ENCODE measurements around the gene DPM2.

Gene DPM2

GRCh38 chr9:127916720-127917581, 20.7 kb downstream of the DPM2 start, which contains the start of gene ST6GALNAC4:
TSS of gene ST6GALNAC4 (minus strand) at chr9:127917041. CDS start at chr9:127916419, 622 bp downstream.
- H3K9ac ChIP-seq (ENCODE audit: low read length): peak within 1 kb of the TSS; percentile 84
- no peaks in the 10 kb centered on the region for H3K27me3 ChIP-seq (ENCODE audit: low read length)
- H3K27ac ChIP-seq (ENCODE audit: low read depth, low read length): peak within 1 kb of the TSS; percentile 80
- peak within 1 kb of the TSS; percentile 66 for H2AFZ ChIP-seq (ENCODE audit: low read depth, low read length, severe bottlenecking)
- H3K4me3 ChIP-seq (ENCODE audit: insufficient read depth, low read length, poor library complexity, severe bottlenecking): peak within 1 kb of the TSS; percentile 65
- H4K20me1 ChIP-seq (ENCODE audit: low read depth, low read length): no peaks in the 10 kb centered on the region
- TF ChIP-seq, protein P1, sequence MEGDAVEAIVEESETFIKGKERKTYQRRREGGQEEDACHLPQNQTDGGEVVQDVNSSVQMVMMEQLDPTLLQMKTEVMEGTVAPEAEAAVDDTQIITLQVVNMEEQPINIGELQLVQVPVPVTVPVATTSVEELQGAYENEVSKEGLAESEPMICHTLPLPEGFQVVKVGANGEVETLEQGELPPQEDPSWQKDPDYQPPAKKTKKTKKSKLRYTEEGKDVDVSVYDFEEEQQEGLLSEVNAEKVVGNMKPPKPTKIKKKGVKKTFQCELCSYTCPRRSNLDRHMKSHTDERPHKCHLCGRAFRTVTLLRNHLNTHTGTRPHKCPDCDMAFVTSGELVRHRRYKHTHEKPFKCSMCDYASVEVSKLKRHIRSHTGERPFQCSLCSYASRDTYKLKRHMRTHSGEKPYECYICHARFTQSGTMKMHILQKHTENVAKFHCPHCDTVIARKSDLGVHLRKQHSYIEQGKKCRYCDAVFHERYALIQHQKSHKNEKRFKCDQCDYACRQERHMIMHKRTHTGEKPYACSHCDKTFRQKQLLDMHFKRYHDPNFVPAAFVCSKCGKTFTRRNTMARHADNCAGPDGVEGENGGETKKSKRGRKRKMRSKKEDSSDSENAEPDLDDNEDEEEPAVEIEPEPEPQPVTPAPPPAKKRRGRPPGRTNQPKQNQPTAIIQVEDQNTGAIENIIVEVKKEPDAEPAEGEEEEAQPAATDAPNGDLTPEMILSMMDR (IDR thresholded peaks at IDR 0.05; ENCODE audit: insufficient read depth, low read length, poor library complexity, severe bottlenecking): no peak
- TF ChIP-seq EZH2phosphoT487 (conservative IDR thresholded peaks at IDR 0.05; ENCODE audit: low read length): no peak
- H3K9me3 ChIP-seq (ENCODE audit: insufficient read depth, low read length): no peaks in the 10 kb centered on the region
- peak within 1 kb of the TSS; percentile 87 for H3K4me2 ChIP-seq (ENCODE audit: low read depth, low read length, poor library complexity, severe bottlenecking)
- no peaks in the 10 kb centered on the region for H3K79me2 ChIP-seq (ENCODE audit: insufficient read depth, low read length)
- no peaks in the 10 kb centered on the region for H3K36me3 ChIP-seq (ENCODE audit: low read length)
- H3F3A ChIP-seq (ENCODE audit: insufficient read depth): peaks cover 19% of the 10 kb centered on the region
- H3K9me2 ChIP-seq (replicated peaks; ENCODE audit: insufficient read depth, low read length): no peaks in the 10 kb centered on the region

DNA sequence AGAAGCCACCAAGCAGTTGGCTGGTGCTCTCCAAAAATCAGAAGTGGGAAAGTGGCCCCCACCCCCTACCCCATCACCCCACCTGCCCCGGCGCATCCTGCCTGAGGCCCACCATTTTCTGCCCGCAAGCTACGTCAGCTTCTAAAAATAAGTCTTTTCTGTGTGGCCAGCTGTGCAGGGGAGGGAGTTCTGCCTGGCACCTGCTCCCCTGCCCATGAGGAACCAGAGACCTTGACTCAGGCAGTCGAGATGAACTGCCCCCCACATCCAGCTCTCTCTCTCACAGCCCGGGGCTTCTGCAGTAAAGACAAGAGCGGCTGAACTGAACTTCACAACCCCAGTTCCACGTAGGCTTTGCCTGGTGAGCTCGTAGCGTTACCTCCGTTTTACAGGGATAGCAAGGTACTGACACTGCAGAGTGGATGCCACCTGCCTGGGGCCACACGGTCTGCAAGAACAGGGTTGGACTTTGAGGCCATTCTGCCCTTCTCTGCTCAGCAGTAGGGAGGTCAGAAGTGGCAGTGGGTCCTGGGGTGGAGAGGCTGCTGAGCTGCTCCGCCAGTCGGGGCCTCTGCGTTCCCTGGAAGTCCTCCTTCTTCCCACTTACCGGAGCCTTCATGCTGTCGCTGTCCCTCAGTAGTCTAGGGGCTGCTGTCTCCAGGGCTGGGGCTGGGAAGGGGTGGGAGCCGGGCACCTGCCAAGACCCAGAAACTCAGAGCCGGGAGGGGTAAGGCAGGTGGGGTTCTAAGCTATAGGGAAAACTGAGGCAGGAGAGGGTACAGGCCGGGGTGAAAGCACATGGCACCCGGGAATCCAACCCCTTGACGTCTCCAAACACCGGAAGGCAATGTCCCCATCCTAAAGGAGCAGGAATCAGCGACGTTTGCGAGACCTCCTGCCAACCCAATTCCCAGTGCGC, 21.6 kb downstream of the DPM2 start:
- Histone ChIP-seq H3F3A (ENCODE audit: insufficient read depth) (peaks cover 19% of the 10 kb centered on the region), H3K9me3 (ENCODE audit: insufficient read depth, low read length) (no peaks in the 10 kb centered on the region), H3K4me2 (ENCODE audit: low read depth, low read length, poor library complexity, severe bottlenecking) (peak overlapping the region; percentile 87), H3K79me2 (ENCODE audit: insufficient read depth, low read length) (no peaks in the 10 kb centered on the region), H3K9ac (ENCODE audit: low read length) (peak overlapping the region; percentile 84), H3K27me3 (ENCODE audit: low read length) (no peaks in the 10 kb centered on the region), H3K27ac (ENCODE audit: low read depth, low read length) (peak overlapping the region; percentile 80), H4K20me1 (ENCODE audit: low read depth, low read length) (no peaks in the 10 kb centered on the region), H3K9me2 (replicated peaks; ENCODE audit: insufficient read depth, low read length) (no peaks in the 10 kb centered on the region), H3K36me3 (ENCODE audit: low read length) (no peaks in the 10 kb centered on the region), H2AFZ (ENCODE audit: low read depth, low read length, severe bottlenecking) (peak overlapping the region; percentile 66), H3K4me3 (ENCODE audit: insufficient read depth, low read length, poor library complexity, severe bottlenecking) (peak overlapping the region; percentile 65)
- TF ChIP-seq, protein P1 (IDR thresholded peaks at IDR 0.05; ENCODE audit: insufficient read depth, low read length, poor library complexity, severe bottlenecking): no peak
- TF ChIP-seq EZH2phosphoT487 (conservative IDR thresholded peaks at IDR 0.05; ENCODE audit: low read length): no peak

DNA sequence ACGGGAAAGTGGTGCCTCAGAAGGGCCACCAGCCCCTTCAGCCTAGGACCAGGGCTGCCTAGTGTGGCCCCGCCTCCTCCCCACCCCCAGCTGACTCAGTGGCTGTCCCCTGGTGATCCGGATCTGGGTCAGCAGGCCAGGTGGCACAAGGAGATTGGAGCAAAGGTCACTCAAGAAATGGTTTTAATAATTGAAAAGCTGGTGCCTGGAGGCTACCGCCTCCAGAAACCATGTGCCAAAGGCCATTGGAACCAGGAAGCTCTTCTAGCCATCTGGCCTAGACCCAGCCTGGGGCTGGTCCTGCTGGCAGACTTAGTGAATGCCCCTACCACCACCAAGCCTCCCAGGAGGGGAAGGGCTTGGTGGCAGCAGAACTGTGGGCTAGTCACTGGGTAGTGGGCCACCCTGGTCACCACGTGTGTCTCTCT, 22.3 kb downstream of the DPM2 start:
- no peaks in the 10 kb centered on the region for H3K79me2 ChIP-seq (ENCODE audit: insufficient read depth, low read length)
- TF ChIP-seq EZH2phosphoT487 (conservative IDR thresholded peaks at IDR 0.05; ENCODE audit: low read length): no peak
- TF ChIP-seq, protein P1 (IDR thresholded peaks at IDR 0.05; ENCODE audit: insufficient read depth, low read length, poor library complexity, severe bottlenecking): no peak

More for the DNA sequence above, 22.3 kb downstream of the DPM2 start:
- peak overlapping the region; percentile 87 for H3K4me2 ChIP-seq (ENCODE audit: low read depth, low read length, poor library complexity, severe bottlenecking)
- H3K27me3 ChIP-seq (ENCODE audit: low read length): no peaks in the 10 kb centered on the region
- no peak overlapping the region for H2AFZ ChIP-seq (ENCODE audit: low read depth, low read length, severe bottlenecking)
- peak overlapping the region; percentile 80 for H3K27ac ChIP-seq (ENCODE audit: low read depth, low read length)
- no peaks in the 10 kb centered on the region for H3K9me2 ChIP-seq (replicated peaks; ENCODE audit: insufficient read depth, low read length)
- H3K9me3 ChIP-seq (ENCODE audit: insufficient read depth, low read length): no peaks in the 10 kb centered on the region
- no peak overlapping the region for H3K4me3 ChIP-seq (ENCODE audit: insufficient read depth, low read length, poor library complexity, severe bottlenecking)
- no peaks in the 10 kb centered on the region for H4K20me1 ChIP-seq (ENCODE audit: low read depth, low read length)
- H3K36me3 ChIP-seq (ENCODE audit: low read length): no peaks in the 10 kb centered on the region
- H3K9ac ChIP-seq (ENCODE audit: low read length): peak overlapping the region; percentile 26; the same call in 1 of the 2 replicates
- peaks cover 19% of the 10 kb centered on the region for H3F3A ChIP-seq (ENCODE audit: insufficient read depth)
